Stimulated activated CD4-positive, alpha-beta T cell treated with anti-CD3 and anti-CD28 coated beads, Interleukin-15, amount 100 ng/mL, for 1 hour (primary cell): ENCODE measurements around the gene IDNK.

Source experiments
- DNase-seq, 2 donors: peaks; one replicate each; pipeline ENCODE4 v3.0.0-alpha.2; 2020; ENCODE audit warnings: low read depth in 1 of 2, low spot score in 1 of 2

IDNK gene

GRCh38 chr9:83688921-83689320, 66.0 kb downstream of the IDNK start:
- DNase-seq = no peak

- DNase-seq = no peak
Observed at GRCh38 chr9:83691492-83691891, 68.5 kb downstream of the IDNK start.
